ENCODE results near the gene LIMA1.
"Not testable (repeated sequence)": the region's sequence is repeated elsewhere in the genome, so short reads cannot be mapped to it uniquely, and the experiment has no call there.

Gene LIMA1

GRCh38 chr12:50287271-50287670 is 4.0 kb upstream of the LIMA1 start:
- in situ Hi-C loops (cut with MboI; ENCODE audit: low sequenced_read_pairs), result no loop called here

GRCh38 chr12:50285253-50285652 is 1.9 kb upstream of the LIMA1 start:
- in situ Hi-C loops (cut with MboI; ENCODE audit: low sequenced_read_pairs), result no loop called here

GRCh38 chr12:50282721-50283228 is 545 bp downstream of the LIMA1 start:
- in situ Hi-C loops (cut with MboI; ENCODE audit: low sequenced_read_pairs), result no loop called here

GRCh38 chr12:50279501-50279900 is 3.8 kb downstream of the LIMA1 start:
- in situ Hi-C loops (cut with MboI; ENCODE audit: low sequenced_read_pairs), result no loop called here

- in situ Hi-C loops (cut with MboI; ENCODE audit: low sequenced_read_pairs), result no loop called here
Measured at GRCh38 chr12:50276912-50277671, 6.2 kb downstream of the LIMA1 start.

- in situ Hi-C loops (cut with MboI; ENCODE audit: low sequenced_read_pairs), result no loop called here
Measured at GRCh38 chr12:50276068-50276467, 7.3 kb downstream of the LIMA1 start.

GRCh38 chr12:50275556-50275955 is 7.8 kb downstream of the LIMA1 start:
- in situ Hi-C loops (cut with MboI; ENCODE audit: low sequenced_read_pairs), result no loop called here

- in situ Hi-C loops (cut with MboI; ENCODE audit: low sequenced_read_pairs), result not testable (repeated sequence)
Measured at GRCh38 chr12:50275127-50275526, 8.2 kb downstream of the LIMA1 start.

- in situ Hi-C loops (cut with MboI; ENCODE audit: low sequenced_read_pairs), result no loop called here
Measured at GRCh38 chr12:50271724-50272247, 11.5 kb downstream of the LIMA1 start.

GRCh38 chr12:50268482-50268881 is 14.8 kb downstream of the LIMA1 start:
- in situ Hi-C loops (cut with MboI; ENCODE audit: low sequenced_read_pairs), result no loop called here

GRCh38 chr12:50265770-50266524 is 17.4 kb downstream of the LIMA1 start:
- in situ Hi-C loops (cut with MboI; ENCODE audit: low sequenced_read_pairs), result no loop called here

- in situ Hi-C loops (cut with MboI; ENCODE audit: low sequenced_read_pairs), result no loop called here
Measured at GRCh38 chr12:50263832-50264231, 19.5 kb downstream of the LIMA1 start.

- in situ Hi-C loops (cut with MboI; ENCODE audit: low sequenced_read_pairs), result no loop called here
Measured at GRCh38 chr12:50261654-50262053, 21.7 kb downstream of the LIMA1 start.

- in situ Hi-C loops (cut with MboI; ENCODE audit: low sequenced_read_pairs), result no loop called here
Measured at GRCh38 chr12:50258167-50258551, 25.2 kb downstream of the LIMA1 start.

- in situ Hi-C loops (cut with MboI; ENCODE audit: low sequenced_read_pairs), result no loop called here
Measured at GRCh38 chr12:50257236-50258166, 25.8 kb downstream of the LIMA1 start.

- in situ Hi-C loops (cut with MboI; ENCODE audit: low sequenced_read_pairs), result no loop called here
Measured at GRCh38 chr12:50256761-50257160, 26.6 kb downstream of the LIMA1 start.

- in situ Hi-C loops (cut with MboI; ENCODE audit: low sequenced_read_pairs), result no loop called here
Measured at GRCh38 chr12:50252977-50253602, 30.2 kb downstream of the LIMA1 start.

GRCh38 chr12:50251619-50252252 is 31.6 kb downstream of the LIMA1 start:
- in situ Hi-C loops (cut with MboI; ENCODE audit: low sequenced_read_pairs), result no loop called here

GRCh38 chr12:50249464-50250182 is 33.7 kb downstream of the LIMA1 start:
- in situ Hi-C loops (cut with MboI; ENCODE audit: low sequenced_read_pairs), result no loop called here
